RWPE1 (cell line): Measurements from ENCODE around the gene HLA-B.

Experiments
- CTCF ChIA-PET: fragments of 350-600 bp; sonication (Branson Sonifier 250); formaldehyde crosslinking; extraction: SDS; loops from one replicate; lab custom pipeline; 2021; lab: Yijun Ruan, JAX
- POLR2A ChIA-PET: fragments of 400-600 bp; formaldehyde crosslinking; extraction: SDS; loops from one replicate; lab custom pipeline; 2020; ENCODE audit warnings: antibody characterized with exemption; ENCODE audit not compliant: low non-redundant PET; lab: Yijun Ruan, JAX
- DNase-seq: peaks from one replicate; pipeline ENCODE4 v3.0.0; 2012; ENCODE audit warnings: low spot score
- H3K27ac ChIP-seq: fragments of 450-650 bp; 2 replicates; pipeline ENCODE4 v1.5.1; 2017
- TF ChIP-seq, protein P1 (sequence below): fragments of 450-650 bp; conservative IDR thresholded peaks from 2 replicates; pipeline ENCODE4 v1.5.1; 2017; ENCODE audit warnings: low read depth, mild to moderate bottlenecking

The HLA-B gene

GRCh38 chr6:31352310-31352682 is 4.7 kb downstream of the HLA-B start:
- ChIA-PET POLR2A (no interaction called here), CTCF (interaction anchor here (0.6 kb wide), 1 partner anchor 99 kb away, joined by 3 read pairs; no protein-coding TSS in a partner anchor)
- no peak for DNase-seq
- TF ChIP-seq, protein P1, sequence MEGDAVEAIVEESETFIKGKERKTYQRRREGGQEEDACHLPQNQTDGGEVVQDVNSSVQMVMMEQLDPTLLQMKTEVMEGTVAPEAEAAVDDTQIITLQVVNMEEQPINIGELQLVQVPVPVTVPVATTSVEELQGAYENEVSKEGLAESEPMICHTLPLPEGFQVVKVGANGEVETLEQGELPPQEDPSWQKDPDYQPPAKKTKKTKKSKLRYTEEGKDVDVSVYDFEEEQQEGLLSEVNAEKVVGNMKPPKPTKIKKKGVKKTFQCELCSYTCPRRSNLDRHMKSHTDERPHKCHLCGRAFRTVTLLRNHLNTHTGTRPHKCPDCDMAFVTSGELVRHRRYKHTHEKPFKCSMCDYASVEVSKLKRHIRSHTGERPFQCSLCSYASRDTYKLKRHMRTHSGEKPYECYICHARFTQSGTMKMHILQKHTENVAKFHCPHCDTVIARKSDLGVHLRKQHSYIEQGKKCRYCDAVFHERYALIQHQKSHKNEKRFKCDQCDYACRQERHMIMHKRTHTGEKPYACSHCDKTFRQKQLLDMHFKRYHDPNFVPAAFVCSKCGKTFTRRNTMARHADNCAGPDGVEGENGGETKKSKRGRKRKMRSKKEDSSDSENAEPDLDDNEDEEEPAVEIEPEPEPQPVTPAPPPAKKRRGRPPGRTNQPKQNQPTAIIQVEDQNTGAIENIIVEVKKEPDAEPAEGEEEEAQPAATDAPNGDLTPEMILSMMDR = no peak
- no peak overlapping the region for H3K27ac ChIP-seq

GRCh38 chr6:31351401-31352309 is 5.3 kb downstream of the HLA-B start:
- no peak for DNase-seq
- POLR2A ChIA-PET = no interaction called here
- no peak overlapping the region for H3K27ac ChIP-seq
- CTCF ChIA-PET = no interaction called here
- TF ChIP-seq, protein P1 = no peak

- POLR2A ChIA-PET = interaction anchor here (0.8 kb wide), 1 partner anchor 42 kb away, joined by 3 read pairs; no protein-coding TSS in a partner anchor
These were observed 6.0 kb downstream of the HLA-B start for GRCh38 chr6:31351033-31351380.

DNA sequence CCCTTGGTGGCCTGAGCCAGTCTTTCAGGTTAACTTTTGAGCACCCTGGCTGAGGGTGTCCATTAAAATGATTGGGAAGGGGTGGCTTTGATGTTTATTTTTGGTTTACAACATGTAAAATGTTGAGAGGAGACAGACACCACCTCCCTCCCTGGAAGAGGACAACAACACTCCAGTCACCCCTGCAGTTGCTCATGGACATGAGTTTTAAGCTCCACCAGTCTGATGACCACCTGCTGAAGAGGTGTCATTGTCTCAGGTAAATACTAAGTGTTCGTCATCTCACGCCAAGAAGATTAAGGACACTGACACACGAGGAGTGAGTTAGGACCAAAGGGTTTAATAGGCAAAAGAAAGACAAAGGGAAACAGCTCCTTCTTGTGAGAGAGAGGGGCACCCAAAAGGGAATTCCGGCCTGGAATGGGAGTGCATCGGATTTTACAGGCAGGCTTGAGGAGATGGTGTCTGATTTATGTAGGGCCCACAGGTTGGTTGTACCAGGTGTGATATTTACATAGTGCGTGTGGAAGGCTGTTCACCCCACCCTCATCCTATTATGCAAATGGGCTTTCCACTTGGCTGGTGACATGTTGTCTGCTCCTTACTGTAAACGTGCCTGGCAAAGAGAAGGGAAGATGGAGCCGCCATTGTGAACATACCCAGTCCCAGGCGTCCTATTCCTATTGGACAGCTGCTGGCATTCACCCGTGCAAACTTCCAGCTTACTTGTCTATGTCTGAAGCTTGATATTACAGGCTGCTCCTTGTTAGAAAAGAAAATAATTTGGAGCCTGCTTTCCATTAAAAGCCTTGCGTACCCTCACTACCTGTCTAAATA is 6.6 kb downstream of the HLA-B start:
- H3K27ac ChIP-seq = no peak overlapping the region
- POLR2A ChIA-PET = interaction anchor here (0.8 kb wide), 1 partner anchor 41 kb away, joined by 3 read pairs; no protein-coding TSS in a partner anchor
- TF ChIP-seq, protein P1 = no peak
- CTCF ChIA-PET = interaction anchor here (0.5 to 0.7 kb wide), 3 partner anchors 54 to 574 kb away, joined by 3 read pairs; no protein-coding TSS in a partner anchor
- DNase-seq = no peak

More at GRCh38 chr6:31351033-31351380, 6.0 kb downstream of the HLA-B start:
- TF ChIP-seq, protein P1 = no peak
- DNase-seq = no peak
- CTCF ChIA-PET = interaction anchor here (0.5 to 0.7 kb wide), 2 partner anchors 230 to 574 kb away, joined by 3 read pairs; no protein-coding TSS in a partner anchor
- H3K27ac ChIP-seq = no peak overlapping the region

- CTCF ChIA-PET = no interaction called here
- H3K27ac ChIP-seq = no peak overlapping the region
- DNase-seq = no peak
- POLR2A ChIA-PET = no interaction called here
- TF ChIP-seq, protein P1 = no peak
These were observed 7.7 kb downstream of the HLA-B start for GRCh38 chr6:31349301-31349700.
